ENCODE measurements around the gene TGDS.
"Not testable (repeated sequence)": the region's sequence is repeated elsewhere in the genome, so short reads cannot be mapped to it uniquely, and the experiment has no call there.

The TGDS gene, protein sequence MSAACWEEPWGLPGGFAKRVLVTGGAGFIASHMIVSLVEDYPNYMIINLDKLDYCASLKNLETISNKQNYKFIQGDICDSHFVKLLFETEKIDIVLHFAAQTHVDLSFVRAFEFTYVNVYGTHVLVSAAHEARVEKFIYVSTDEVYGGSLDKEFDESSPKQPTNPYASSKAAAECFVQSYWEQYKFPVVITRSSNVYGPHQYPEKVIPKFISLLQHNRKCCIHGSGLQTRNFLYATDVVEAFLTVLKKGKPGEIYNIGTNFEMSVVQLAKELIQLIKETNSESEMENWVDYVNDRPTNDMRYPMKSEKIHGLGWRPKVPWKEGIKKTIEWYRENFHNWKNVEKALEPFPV
- 5.2 to 7.9 (median 7.1) reads per million in 3 donors for total RNA-seq

DNA sequence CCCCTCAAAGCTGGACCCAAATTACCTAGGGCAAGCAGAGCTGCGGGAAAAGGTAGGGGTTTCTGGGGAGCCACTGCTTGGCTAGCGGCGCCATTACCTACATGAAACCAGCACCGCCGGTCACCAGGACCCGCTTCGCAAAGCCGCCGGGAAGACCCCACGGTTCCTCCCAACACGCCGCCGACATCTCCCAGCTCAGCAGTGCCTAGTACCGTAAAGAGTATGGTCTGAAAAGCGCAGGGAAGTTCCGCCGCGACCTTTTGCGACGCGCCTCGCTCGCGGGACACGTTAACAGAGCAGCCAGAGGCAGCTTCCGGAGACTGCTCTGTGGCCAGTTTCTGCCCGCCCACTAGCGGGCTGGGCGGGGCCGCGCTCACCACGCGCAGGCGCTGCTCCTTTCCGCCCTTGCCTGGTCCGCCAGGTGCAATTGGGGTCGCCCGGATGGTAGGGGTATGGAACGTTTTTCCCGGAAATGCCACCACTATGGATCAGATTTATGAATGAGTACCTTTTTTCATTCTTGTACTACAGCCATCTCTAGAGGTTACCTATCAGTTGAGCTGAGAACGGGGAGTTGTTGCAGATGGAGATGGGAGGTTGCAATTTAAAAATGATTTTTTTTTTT lies at the start of gene TGDS:
TGDS (minus strand) TSS at position 203 of the 625 bp plus-strand sequence; CDS start at position 187, 16 bp downstream.
- peak; percentile 76 to 80 (median 79) for DNase-seq

DNA sequence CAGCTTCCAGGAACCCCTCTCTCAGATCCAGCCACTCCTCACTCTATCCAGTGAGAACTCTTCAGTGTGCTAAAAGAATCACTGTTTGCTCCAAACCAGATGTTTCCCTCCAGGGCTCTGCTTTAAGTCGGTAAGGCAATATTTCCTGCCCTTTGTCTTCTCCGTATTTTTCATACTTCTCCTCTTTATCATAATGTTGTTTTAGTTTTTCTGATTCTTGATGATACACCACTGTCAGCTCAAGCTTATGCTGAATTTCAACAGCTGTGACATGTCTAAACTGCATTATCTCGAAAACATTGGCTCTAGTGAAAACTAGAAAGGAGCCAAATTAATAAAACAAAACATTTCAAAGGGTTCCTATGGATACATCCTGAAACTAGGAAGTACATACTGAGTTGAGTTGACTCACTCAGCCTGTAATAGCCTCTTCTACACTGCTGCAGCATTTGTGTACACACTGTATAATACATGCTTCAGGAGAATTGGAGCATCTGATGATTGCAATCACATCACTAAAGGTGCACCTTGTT lies 45.5 kb upstream of the TGDS start:
- Histone ChIP-seq H3K27me3 (replicated peaks; ENCODE audit: control insufficient read depth, insufficient read depth, low read length, poor library complexity, severe bottlenecking) (no peaks in the 10 kb centered on the region), H3K27ac (ENCODE audit: insufficient read depth, low read length, poor library complexity, severe bottlenecking) (no peak overlapping the region), H3K4me3 (ENCODE audit: insufficient read depth, low read depth, low read length, poor library complexity, severe bottlenecking) (no peak overlapping the region), H3K4me1 (ENCODE audit: control insufficient read depth, insufficient read depth, low read length, poor library complexity, severe bottlenecking) (no peaks in the 10 kb centered on the region), H3K36me3 (ENCODE audit: control insufficient read depth, insufficient read depth, low read length) (no peaks in the 10 kb centered on the region), H3K9me3 (ENCODE audit: control insufficient read depth, low read length) (no peaks in the 10 kb centered on the region)
- no peak for DNase-seq

More for the DNA sequence above, at the start of gene TGDS:
- peak within 1 kb of the TSS; percentile 75 for H3K4me3 ChIP-seq (ENCODE audit: insufficient read depth, low read depth, low read length, poor library complexity, severe bottlenecking)
- peak within 1 kb of the TSS; percentile 67 for H3K27ac ChIP-seq (ENCODE audit: insufficient read depth, low read length, poor library complexity, severe bottlenecking)
- H3K4me1 ChIP-seq (ENCODE audit: control insufficient read depth, insufficient read depth, low read length, poor library complexity, severe bottlenecking) = peaks cover 8% of the 10 kb centered on the region
- peaks cover 6% of the 10 kb centered on the region for H3K36me3 ChIP-seq (ENCODE audit: control insufficient read depth, insufficient read depth, low read length)
- H3K9me3 ChIP-seq (ENCODE audit: control insufficient read depth, low read length) = no peaks in the 10 kb centered on the region
- H3K27me3 ChIP-seq (replicated peaks; ENCODE audit: control insufficient read depth, insufficient read depth, low read length, poor library complexity, severe bottlenecking) = no peaks in the 10 kb centered on the region

DNA sequence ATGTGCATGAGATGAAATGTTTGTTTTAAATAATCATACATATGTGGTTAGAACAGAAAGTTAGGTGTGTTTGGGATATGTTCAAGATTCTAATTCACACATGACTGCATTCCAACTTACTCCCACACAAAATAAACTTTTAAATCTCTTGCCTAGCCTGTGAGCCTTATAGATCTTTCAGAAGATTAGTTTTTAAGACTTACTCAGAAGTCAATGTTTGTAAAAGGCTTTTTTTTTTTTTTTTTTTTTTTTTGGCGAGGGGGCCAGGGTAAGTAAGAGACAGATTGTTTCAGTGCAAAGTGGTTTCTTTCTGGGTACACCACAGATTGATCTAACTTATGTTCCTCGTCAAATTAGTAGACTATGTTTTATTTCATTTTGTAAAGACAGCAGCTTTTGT lies 44.8 kb upstream of the TGDS start:
- Histone ChIP-seq H3K27me3 (replicated peaks; ENCODE audit: control insufficient read depth, insufficient read depth, low read length, poor library complexity, severe bottlenecking) (no peaks in the 10 kb centered on the region), H3K9me3 (ENCODE audit: control insufficient read depth, low read length) (no peaks in the 10 kb centered on the region), H3K4me3 (ENCODE audit: insufficient read depth, low read depth, low read length, poor library complexity, severe bottlenecking) (no peak overlapping the region), H3K36me3 (ENCODE audit: control insufficient read depth, insufficient read depth, low read length) (no peaks in the 10 kb centered on the region), H3K4me1 (ENCODE audit: control insufficient read depth, insufficient read depth, low read length, poor library complexity, severe bottlenecking) (no peaks in the 10 kb centered on the region), H3K27ac (ENCODE audit: insufficient read depth, low read length, poor library complexity, severe bottlenecking) (no peak overlapping the region)
- DNase-seq = no peak

DNA sequence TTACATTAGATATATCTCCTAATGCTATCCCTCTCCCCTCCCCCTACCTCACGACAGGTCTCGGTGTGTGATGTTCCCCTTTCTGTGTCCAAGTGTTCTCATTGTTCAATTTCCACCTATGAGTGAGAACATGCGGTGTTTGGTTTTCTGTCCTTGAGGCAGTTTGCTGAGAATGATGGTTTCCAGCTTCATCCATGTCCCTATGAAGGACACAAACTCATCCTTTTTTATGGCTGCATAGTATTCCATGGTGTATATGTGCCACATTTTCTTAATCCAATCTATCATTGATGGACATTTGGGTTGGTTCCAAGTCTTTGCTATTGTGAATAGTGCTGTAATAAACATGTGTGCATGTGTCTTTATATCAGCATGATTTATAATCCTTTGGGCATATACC lies 41.7 kb upstream of the TGDS start:
- H3K27ac ChIP-seq (ENCODE audit: insufficient read depth, low read length, poor library complexity, severe bottlenecking); H3K4me1 ChIP-seq (ENCODE audit: control insufficient read depth, insufficient read depth, low read length, poor library complexity, severe bottlenecking); H3K36me3 ChIP-seq (ENCODE audit: control insufficient read depth, insufficient read depth, low read length); H3K9me3 ChIP-seq (ENCODE audit: control insufficient read depth, low read length); H3K27me3 ChIP-seq (replicated peaks; ENCODE audit: control insufficient read depth, insufficient read depth, low read length, poor library complexity, severe bottlenecking); DNase-seq; H3K4me3 ChIP-seq (ENCODE audit: insufficient read depth, low read depth, low read length, poor library complexity, severe bottlenecking): not testable (repeated sequence)

DNA sequence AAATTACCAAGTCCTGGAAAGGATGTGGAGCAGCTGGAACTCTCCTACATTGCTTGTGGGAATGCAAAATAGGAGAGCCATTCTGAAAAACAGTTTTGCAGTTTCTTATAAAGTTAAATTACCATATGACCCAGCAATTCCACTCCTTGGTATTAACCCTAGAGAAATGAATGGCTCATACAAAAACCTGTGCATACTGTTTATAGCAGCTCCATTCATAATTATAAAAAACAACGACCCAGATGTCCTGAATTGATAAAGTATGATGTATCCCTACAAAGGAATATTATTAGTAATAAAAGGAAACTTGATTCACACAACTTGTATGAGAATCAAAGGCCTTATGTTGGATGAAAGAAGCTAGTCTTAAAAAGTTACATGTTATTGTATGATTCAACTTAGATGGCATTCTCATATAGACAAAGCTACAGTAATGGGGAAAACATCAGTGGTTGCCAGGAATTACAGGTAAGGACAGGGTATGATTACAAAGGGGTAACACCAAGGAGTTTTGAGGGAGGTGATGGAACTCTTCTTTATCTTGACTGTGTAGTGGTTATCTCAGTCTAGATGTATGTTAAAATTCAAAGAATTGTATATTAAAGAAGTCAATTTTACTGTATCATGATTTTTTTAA lies 41.1 kb upstream of the TGDS start:
- no peaks in the 10 kb centered on the region for H3K4me1 ChIP-seq (ENCODE audit: control insufficient read depth, insufficient read depth, low read length, poor library complexity, severe bottlenecking)
- no peaks in the 10 kb centered on the region for H3K9me3 ChIP-seq (ENCODE audit: control insufficient read depth, low read length)
- no peaks in the 10 kb centered on the region for H3K27me3 ChIP-seq (replicated peaks; ENCODE audit: control insufficient read depth, insufficient read depth, low read length, poor library complexity, severe bottlenecking)
- no peak overlapping the region for H3K27ac ChIP-seq (ENCODE audit: insufficient read depth, low read length, poor library complexity, severe bottlenecking)
- H3K36me3 ChIP-seq (ENCODE audit: control insufficient read depth, insufficient read depth, low read length) = no peaks in the 10 kb centered on the region
- no peak overlapping the region for H3K4me3 ChIP-seq (ENCODE audit: insufficient read depth, low read depth, low read length, poor library complexity, severe bottlenecking)
- no peak for DNase-seq

DNA sequence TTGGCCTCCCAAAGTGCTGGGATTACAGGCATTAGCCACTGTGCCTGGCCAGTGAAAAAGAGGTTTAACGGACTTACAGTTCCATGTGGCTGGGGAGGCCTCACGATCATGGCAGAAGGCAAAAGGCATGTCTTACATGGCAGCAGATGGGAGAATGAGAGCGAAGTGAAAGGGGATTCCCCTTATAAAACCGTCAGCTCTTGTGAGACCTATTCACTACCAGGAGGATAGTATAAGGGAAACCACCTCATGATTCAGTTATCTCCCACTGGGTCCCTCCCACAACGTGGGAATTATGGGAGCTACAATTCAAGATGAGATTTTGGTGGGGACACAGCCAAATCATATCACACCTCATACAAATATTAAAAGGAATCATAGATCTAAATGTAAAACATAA lies 40.1 kb upstream of the TGDS start:
- not testable (repeated sequence) for DNase-seq; H3K27ac ChIP-seq (ENCODE audit: insufficient read depth, low read length, poor library complexity, severe bottlenecking); H3K4me1 ChIP-seq (ENCODE audit: control insufficient read depth, insufficient read depth, low read length, poor library complexity, severe bottlenecking); H3K4me3 ChIP-seq (ENCODE audit: insufficient read depth, low read depth, low read length, poor library complexity, severe bottlenecking); H3K36me3 ChIP-seq (ENCODE audit: control insufficient read depth, insufficient read depth, low read length); H3K27me3 ChIP-seq (replicated peaks; ENCODE audit: control insufficient read depth, insufficient read depth, low read length, poor library complexity, severe bottlenecking); H3K9me3 ChIP-seq (ENCODE audit: control insufficient read depth, low read length)

DNA sequence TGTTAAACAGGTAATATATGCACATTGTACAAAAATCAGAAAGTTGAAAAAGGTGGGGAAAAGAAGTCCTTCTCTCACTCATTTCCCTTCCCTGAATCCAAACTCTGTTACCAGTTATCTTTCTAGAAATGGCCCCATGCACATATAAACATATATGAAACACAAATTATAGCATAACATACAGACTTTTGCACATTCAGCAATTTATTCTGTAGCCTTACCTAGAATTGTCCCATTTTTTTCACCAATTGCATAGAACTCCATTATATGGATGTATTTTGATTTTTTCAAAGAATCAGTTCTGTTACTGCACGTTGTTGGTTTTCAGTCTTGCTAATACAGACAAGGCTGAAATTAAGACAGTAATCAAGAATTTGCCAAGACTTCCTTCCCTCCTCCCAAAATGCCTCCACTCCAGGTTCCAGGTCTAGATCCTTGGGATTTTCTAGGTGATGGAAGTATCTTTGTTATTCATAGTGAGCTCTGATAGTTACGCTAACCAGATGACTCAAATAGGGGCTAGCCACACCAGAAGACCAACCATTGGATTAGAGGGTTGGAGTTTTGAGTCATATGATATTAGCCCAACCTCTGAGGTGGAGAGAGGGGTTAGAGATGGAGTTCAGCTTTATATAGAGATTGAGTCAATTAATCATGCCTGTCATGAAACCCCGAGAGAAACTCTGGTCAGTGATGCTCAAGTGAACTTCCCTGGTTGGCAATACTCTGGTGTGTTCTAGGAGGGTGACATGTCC lies 36.5 kb upstream of the TGDS start:
- Histone ChIP-seq H3K4me3 (ENCODE audit: insufficient read depth, low read depth, low read length, poor library complexity, severe bottlenecking) (no peak overlapping the region), H3K36me3 (ENCODE audit: control insufficient read depth, insufficient read depth, low read length) (no peaks in the 10 kb centered on the region), H3K9me3 (ENCODE audit: control insufficient read depth, low read length) (no peaks in the 10 kb centered on the region), H3K27me3 (replicated peaks; ENCODE audit: control insufficient read depth, insufficient read depth, low read length, poor library complexity, severe bottlenecking) (no peaks in the 10 kb centered on the region), H3K4me1 (ENCODE audit: control insufficient read depth, insufficient read depth, low read length, poor library complexity, severe bottlenecking) (no peaks in the 10 kb centered on the region), H3K27ac (ENCODE audit: insufficient read depth, low read length, poor library complexity, severe bottlenecking) (no peak overlapping the region)
- DNase-seq = no peak

DNA sequence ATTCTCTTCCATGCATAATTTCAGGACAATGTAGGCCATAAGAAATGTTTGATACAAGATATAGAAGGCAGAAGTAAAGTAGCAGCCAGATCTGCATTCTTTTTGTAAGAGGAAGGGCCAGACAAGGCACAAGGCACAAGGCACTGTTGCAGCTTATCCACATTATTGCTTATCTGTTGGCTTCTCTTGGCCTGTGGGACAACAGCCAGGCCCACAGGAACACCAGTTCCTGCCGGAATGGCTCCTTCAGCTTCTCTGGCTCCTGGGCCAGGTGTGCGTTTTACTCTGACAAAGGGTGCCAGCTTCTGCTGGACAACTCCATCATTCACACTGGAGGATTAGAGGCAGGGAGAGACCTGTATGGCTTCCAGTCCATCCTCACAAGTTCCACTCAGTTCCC lies 34.9 kb upstream of the TGDS start:
- Histone ChIP-seq H3K4me3 (ENCODE audit: insufficient read depth, low read depth, low read length, poor library complexity, severe bottlenecking) (no peak overlapping the region), H3K36me3 (ENCODE audit: control insufficient read depth, insufficient read depth, low read length) (no peaks in the 10 kb centered on the region), H3K4me1 (ENCODE audit: control insufficient read depth, insufficient read depth, low read length, poor library complexity, severe bottlenecking) (no peaks in the 10 kb centered on the region), H3K27me3 (replicated peaks; ENCODE audit: control insufficient read depth, insufficient read depth, low read length, poor library complexity, severe bottlenecking) (no peaks in the 10 kb centered on the region), H3K27ac (ENCODE audit: insufficient read depth, low read length, poor library complexity, severe bottlenecking) (no peak overlapping the region), H3K9me3 (ENCODE audit: control insufficient read depth, low read length) (no peaks in the 10 kb centered on the region)
- DNase-seq = no peak

DNA sequence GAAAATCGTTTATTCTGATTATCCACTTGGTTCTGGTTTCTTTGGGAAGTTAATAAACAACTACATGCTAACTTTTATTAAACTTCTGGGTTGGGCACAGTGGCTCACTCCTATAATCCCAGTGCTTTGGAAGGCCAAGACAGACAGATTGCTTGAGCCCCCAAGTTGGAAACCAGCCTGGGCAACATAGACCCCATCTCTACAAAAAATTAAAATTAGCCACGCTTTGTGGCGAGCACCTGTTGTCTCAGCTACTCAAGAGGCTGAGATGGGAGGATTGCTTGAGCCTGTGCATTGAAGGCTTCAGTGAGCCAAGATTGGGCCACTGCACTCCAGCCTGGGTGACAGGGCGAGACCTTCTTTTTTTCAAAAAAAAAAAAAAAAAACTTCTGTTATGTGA lies 27.4 kb upstream of the TGDS start:
- no peak for DNase-seq
- H3K36me3 ChIP-seq (ENCODE audit: control insufficient read depth, insufficient read depth, low read length) = peaks cover 16% of the 10 kb centered on the region
- no peaks in the 10 kb centered on the region for H3K27me3 ChIP-seq (replicated peaks; ENCODE audit: control insufficient read depth, insufficient read depth, low read length, poor library complexity, severe bottlenecking)
- no peak overlapping the region for H3K27ac ChIP-seq (ENCODE audit: insufficient read depth, low read length, poor library complexity, severe bottlenecking)
- H3K9me3 ChIP-seq (ENCODE audit: control insufficient read depth, low read length) = no peaks in the 10 kb centered on the region
- H3K4me1 ChIP-seq (ENCODE audit: control insufficient read depth, insufficient read depth, low read length, poor library complexity, severe bottlenecking) = no peaks in the 10 kb centered on the region
- H3K4me3 ChIP-seq (ENCODE audit: insufficient read depth, low read depth, low read length, poor library complexity, severe bottlenecking) = no peak overlapping the region
